GM10248 (cell line): Measurements from ENCODE around the gene KNL1.
"Not testable (repeated sequence)": the region's sequence is repeated elsewhere in the genome, so short reads cannot be mapped to it uniquely, and the experiment has no call there.

Experiments
- CTCF ChIA-PET: fragments of 300-600 bp; sonication (Branson Sonifier 250); formaldehyde crosslinking; extraction: SDS; loops from one replicate; lab custom pipeline; 2021; ENCODE audit warnings: antibody characterized with exemption; lab: Yijun Ruan, JAX
- POLR2A ChIA-PET: fragments of 350-650 bp; sonication (Branson Sonifier 250); formaldehyde crosslinking; extraction: SDS; loops from one replicate; lab custom pipeline; 2020; ENCODE audit warnings: antibody characterized with exemption; lab: Yijun Ruan, JAX
- DNase-seq: peaks from one replicate; pipeline ENCODE4 v3.0.0; 2012; ENCODE audit errors: extremely low spot score
- TF ChIP-seq, protein P1 (sequence below): IDR thresholded peaks from 2 replicates; pipeline ENCODE4 v1.5.1; 2012; ENCODE audit warnings: mild to moderate bottlenecking, low read depth; ENCODE audit errors: extremely low read depth, missing control alignments, control extremely low read depth

KNL1 gene

GRCh38 chr15:40637221-40637745, 43.2 kb downstream of the KNL1 start:
- TF ChIP-seq, protein P1, sequence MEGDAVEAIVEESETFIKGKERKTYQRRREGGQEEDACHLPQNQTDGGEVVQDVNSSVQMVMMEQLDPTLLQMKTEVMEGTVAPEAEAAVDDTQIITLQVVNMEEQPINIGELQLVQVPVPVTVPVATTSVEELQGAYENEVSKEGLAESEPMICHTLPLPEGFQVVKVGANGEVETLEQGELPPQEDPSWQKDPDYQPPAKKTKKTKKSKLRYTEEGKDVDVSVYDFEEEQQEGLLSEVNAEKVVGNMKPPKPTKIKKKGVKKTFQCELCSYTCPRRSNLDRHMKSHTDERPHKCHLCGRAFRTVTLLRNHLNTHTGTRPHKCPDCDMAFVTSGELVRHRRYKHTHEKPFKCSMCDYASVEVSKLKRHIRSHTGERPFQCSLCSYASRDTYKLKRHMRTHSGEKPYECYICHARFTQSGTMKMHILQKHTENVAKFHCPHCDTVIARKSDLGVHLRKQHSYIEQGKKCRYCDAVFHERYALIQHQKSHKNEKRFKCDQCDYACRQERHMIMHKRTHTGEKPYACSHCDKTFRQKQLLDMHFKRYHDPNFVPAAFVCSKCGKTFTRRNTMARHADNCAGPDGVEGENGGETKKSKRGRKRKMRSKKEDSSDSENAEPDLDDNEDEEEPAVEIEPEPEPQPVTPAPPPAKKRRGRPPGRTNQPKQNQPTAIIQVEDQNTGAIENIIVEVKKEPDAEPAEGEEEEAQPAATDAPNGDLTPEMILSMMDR: no peak
- DNase-seq: no peak
- CTCF ChIA-PET: interaction anchor here (0.8 to 1.2 kb wide), 3 partner anchors 10 to 12 kb away, joined by 3 to 6 read pairs (median 3); no protein-coding TSS in a partner anchor
- POLR2A ChIA-PET: no interaction called here

GRCh38 chr15:40639677-40640076, 45.6 kb downstream of the KNL1 start:
- TF ChIP-seq, protein P1: no peak
- ChIA-PET POLR2A (no interaction called here), CTCF (interaction anchor here (0.9 to 1.1 kb wide), 2 partner anchors 9 to 38 kb away, joined by 3 read pairs; no protein-coding TSS in a partner anchor)
- no peak for DNase-seq

DNA sequence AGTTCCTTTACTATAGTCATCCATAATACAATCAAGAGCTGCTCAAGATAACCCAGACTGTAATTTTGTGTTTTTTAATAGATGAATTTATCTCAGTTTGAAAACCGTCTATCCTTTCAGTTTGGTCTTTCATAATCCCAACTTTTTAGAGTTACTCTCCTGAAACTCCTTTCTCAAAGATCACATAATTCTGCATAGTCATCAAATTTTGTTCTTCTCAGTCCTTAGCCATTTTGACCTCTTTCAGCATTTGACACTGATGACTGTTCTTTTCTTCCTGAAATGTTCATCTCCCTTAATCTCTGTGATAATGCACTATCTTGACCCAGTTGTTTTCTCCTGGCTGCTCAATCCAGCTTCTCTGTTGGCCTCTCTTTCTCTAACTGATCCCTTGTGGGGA, 53.5 kb downstream of the KNL1 start:
- ChIA-PET POLR2A (no interaction called here), CTCF (interaction anchor here (1.0 to 1.4 kb wide), 4 partner anchors 10 to 31 kb away, joined by 3 to 6 read pairs (median 3); no protein-coding TSS in a partner anchor)
- TF ChIP-seq, protein P1: no peak
- no peak for DNase-seq

DNA sequence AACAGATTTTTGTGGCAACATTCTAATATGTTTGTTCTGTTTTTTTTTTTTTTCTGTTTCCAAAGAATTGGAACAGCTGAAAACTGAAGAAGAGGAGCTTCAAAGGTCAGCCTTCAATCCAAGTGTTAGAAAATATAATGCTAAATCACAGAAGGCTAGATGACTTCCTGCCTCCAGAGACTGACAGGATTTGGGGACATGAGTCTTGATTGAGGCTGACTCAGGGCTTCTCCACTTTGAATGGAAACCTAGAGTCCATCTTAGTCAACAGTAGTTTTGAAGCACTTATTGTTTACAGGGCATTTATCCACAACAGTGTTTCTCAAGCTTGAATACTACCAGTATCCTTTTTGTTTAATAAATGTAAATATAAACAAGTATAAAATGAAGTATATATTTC, 56.4 kb downstream of the KNL1 start:
- DNase-seq: no peak
- TF ChIP-seq, protein P1: no peak
- CTCF ChIA-PET: interaction anchor here (0.8 to 3.1 kb wide), 4 partner anchors 10 to 143 kb away, joined by 3 to 9 read pairs (median 4); no protein-coding TSS in a partner anchor
- POLR2A ChIA-PET: no interaction called here

DNA sequence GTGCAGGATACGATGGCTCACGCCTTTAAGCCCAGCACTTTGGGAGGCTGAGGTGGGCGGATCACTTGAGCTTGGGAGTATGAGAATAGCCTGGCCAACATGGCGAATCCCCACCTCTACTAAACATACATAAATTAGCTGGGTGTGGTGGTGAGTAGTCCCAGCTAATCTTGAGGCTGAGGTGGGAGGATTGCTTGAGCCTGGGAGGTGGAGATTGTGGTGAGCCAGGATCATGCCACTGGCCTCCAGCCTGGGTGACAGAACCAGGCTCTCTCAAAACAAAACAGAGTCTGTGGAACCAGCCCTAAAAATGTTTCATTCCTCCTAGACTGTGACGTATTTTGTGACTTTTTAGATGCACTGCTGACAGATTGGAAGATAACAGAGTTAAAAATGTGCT, 66.6 kb downstream of the KNL1 start:
- TF ChIP-seq, protein P1: no peak
- no peak for DNase-seq
- CTCF ChIA-PET: interaction anchor here (1.0 to 1.5 kb wide), 2 partner anchors 9 to 11 kb away, joined by 3 to 4 read pairs; no protein-coding TSS in a partner anchor
- POLR2A ChIA-PET: no interaction called here

- TF ChIP-seq, protein P1: no peak
- DNase-seq: no peak
- ChIA-PET CTCF (interaction anchor here (1.0 to 1.8 kb wide), 4 partner anchors 13 to 58 kb away, joined by 3 to 7 read pairs (median 4); no protein-coding TSS in a partner anchor), POLR2A (no interaction called here)
Observed at GRCh38 chr15:40664909-40665308, 70.9 kb downstream of the KNL1 start.

DNA sequence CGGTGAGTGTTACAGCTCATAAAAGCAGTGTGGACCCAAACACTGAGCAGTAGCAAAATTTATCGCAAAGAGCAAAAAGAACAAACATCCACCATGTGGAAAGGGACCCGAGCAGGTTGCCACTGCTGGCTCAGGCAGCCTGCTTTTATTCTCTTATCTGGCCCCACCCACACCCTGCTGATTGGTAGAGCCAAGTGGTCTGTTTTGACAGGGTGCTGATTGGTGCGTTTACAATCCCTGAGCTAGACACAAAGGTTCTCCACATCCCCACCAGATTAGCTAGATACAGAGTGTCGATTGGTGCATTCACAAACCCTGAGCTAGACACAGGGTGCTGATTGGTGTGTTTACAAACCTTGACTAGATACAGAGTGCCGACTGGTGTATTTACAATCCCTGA, 82.2 kb downstream of the KNL1 start:
- DNase-seq, POLR2A ChIA-PET: not testable (repeated sequence)
- CTCF ChIA-PET: interaction anchor here (1.1 to 5.7 kb wide), 2 partner anchors 8 to 106 kb away, joined by 3 to 24 read pairs; no protein-coding TSS in a partner anchor

- POLR2A ChIA-PET, DNase-seq: not testable (repeated sequence)
- CTCF ChIA-PET: interaction anchor here (1.7 to 5.7 kb wide), 3 partner anchors 12 to 106 kb away, joined by 7 to 30 read pairs (median 24); partner anchors contain the start of gene RAD51
Observed at GRCh38 chr15:40676906-40677305, 82.9 kb downstream of the KNL1 start.
